GM12878 (cell line): Measurements from ENCODE around the gene SPRED2. TPM values are rescaled to one million over a fixed set of nuclear protein-coding genes. Genes with fewer than 3 reads are reported as not detected.

Experiments
- ATAC-seq: fragments of 200-7000 bp; cut with Tn5 transposase; 3 replicates; pipeline ENCODE4 v1.9.1; 2020; ENCODE audit warnings: mild to moderate bottlenecking, moderate library complexity
- BruUV-seq: library from RNA; stranded (reverse); fragments of 400-500 nt; replicated peaks from 2 replicates; lab custom pipeline; 2021; lab: Mats Ljungman, UMichigan
- CTCF ChIA-PET: fragments of 300-600 bp; sonication (Branson Sonifier 250); formaldehyde crosslinking; extraction: SDS; loops from one replicate; lab custom pipeline; 2021; ENCODE audit warnings: inconsistent platforms; lab: Yijun Ruan, JAX
- POLR2A ChIA-PET: fragments of 350-600 bp; formaldehyde crosslinking; extraction: SDS; loops from one replicate; lab custom pipeline; 2021; ENCODE audit warnings: inconsistent platforms; lab: Charles Lee
- RAD21 ChIA-PET: fragments of 300-600 bp; sonication (Branson Sonifier 250); formaldehyde crosslinking; loops from one replicate; lab custom pipeline; 2023; ENCODE audit warnings: antibody characterized with exemption; ENCODE audit not compliant: unreplicated experiment; lab: Charles Lee
- SMC1A ChIA-PET: fragments of 300-600 bp; sonication (Branson Sonifier 250); formaldehyde crosslinking; loops from one replicate; lab custom pipeline; 2023; ENCODE audit not compliant: unreplicated experiment, uncharacterized antibody; lab: Charles Lee
- DNase-seq: peaks from one replicate; pipeline ENCODE4 v3.0.0-alpha.2; 2011; ENCODE audit warnings: low read depth, low spot score
- FAIRE-seq: peaks from 3 replicates; lab custom pipeline; 2011; peaks lifted over from hg19 to GRCh38; lab: Jason Lieb, UNC
- H2AFZ ChIP-seq: 2 replicates; pipeline ENCODE4 v1.6.0; 2011; ENCODE audit warnings: low read depth, low read length, control low read depth; ENCODE audit not compliant: control insufficient read depth
- H3K27ac ChIP-seq: 2 replicates; pipeline ENCODE4 v1.5.1; 2011; ENCODE audit warnings: control low read depth; ENCODE audit not compliant: control insufficient read depth, insufficient read depth
- H3K27me3 ChIP-seq, 2 experiments: replicated peaks in 1 of 2; 2 replicates each; pipeline versions ENCODE4 v1.6.0 to v1.6.1; 2011; ENCODE audit warnings: low read length in 1 of 2; ENCODE audit not compliant: control insufficient read depth in 2 of 2, insufficient read depth in 2 of 2
- H3K36me3 ChIP-seq, 2 experiments: 2 replicates each; pipeline ENCODE4 v1.5.1; 2011; ENCODE audit warnings: low read length in 1 of 2; ENCODE audit not compliant: control insufficient read depth in 2 of 2, insufficient read depth in 2 of 2
- H3K4me1 ChIP-seq: 2 replicates; pipeline ENCODE4 v1.6.1; 2011; ENCODE audit warnings: mild to moderate bottlenecking, low read length, moderate library complexity, mixed read lengths; ENCODE audit not compliant: control insufficient read depth, insufficient read depth
- H3K4me2 ChIP-seq: 2 replicates; pipeline ENCODE4 v1.6.0; 2011; ENCODE audit warnings: control low read depth; ENCODE audit not compliant: control insufficient read depth, insufficient read depth
- H3K4me3 ChIP-seq: fragments of 200-600 bp; sonication (generic); 2 replicates; pipeline ENCODE4 v1.5.1; 2016
- H3K79me2 ChIP-seq: 2 replicates; pipeline ENCODE4 v1.6.0; 2011; ENCODE audit warnings: low read length; ENCODE audit not compliant: control insufficient read depth, insufficient read depth
- H3K9ac ChIP-seq: 2 replicates; pipeline ENCODE4 v1.8.0; 2011; ENCODE audit warnings: low read length, control low read depth, mixed read lengths; ENCODE audit not compliant: control insufficient read depth, insufficient read depth
- H3K9me3 ChIP-seq: replicated peaks from 3 replicates; pipeline ENCODE4 v1.5.1; 2011; ENCODE audit warnings: mild to moderate bottlenecking, low read length; ENCODE audit not compliant: control insufficient read depth, insufficient read depth
- H4K20me1 ChIP-seq: 2 replicates; pipeline ENCODE4 v1.6.0; 2011; ENCODE audit not compliant: control insufficient read depth, insufficient read depth
- BHLHE40 ChIP-seq, 2 experiments: fragments of 450-650 bp in 1 of 2; IDR thresholded peaks; 2 replicates each; pipeline ENCODE4 v1.6.1; 2011 to 2017; ENCODE audit warnings: low read depth in 2 of 2, borderline replicate concordance in 1 of 2, improper control_type of control experiment in 1 of 2, low read length in 1 of 2, mild to moderate bottlenecking in 1 of 2
- CEBPB ChIP-seq, 2 experiments: fragments of 150-350 bp in 1 of 2; IDR thresholded peaks; 2 replicates each; pipeline ENCODE4 v1.6.1; 2012 to 2014; ENCODE audit warnings: low read depth in 2 of 2, low read length in 2 of 2, borderline replicate concordance in 1 of 2, inconsistent platforms in 1 of 2
- CREM ChIP-seq: IDR thresholded peaks from 2 replicates; pipeline ENCODE4 v1.6.1; 2014; ENCODE audit warnings: antibody characterized with exemption, low read depth
- EGR1 ChIP-seq, 2 experiments: IDR thresholded peaks; 1 replicate in 1 of 2; 2 replicates in 1 of 2; pipeline ENCODE4 v1.6.1; 2011 to 2012; ENCODE audit warnings: low read depth in 2 of 2, low read length in 2 of 2, borderline replicate concordance in 1 of 2, mild to moderate bottlenecking in 1 of 2, moderate library complexity in 1 of 2
- MEF2A ChIP-seq: IDR thresholded peaks from 2 replicates; pipeline ENCODE4 v1.6.1; 2011; ENCODE audit warnings: low read depth, mild to moderate bottlenecking, low read length, moderate library complexity; ENCODE audit not compliant: insufficient read depth
- MYB ChIP-seq: fragments of 150-350 bp; IDR thresholded peaks from 2 replicates; pipeline ENCODE4 v1.6.1; 2014; ENCODE audit warnings: mild to moderate bottlenecking, low read depth, low read length, borderline replicate concordance
- POLR2A ChIP-seq: IDR thresholded peaks from 2 replicates; pipeline ENCODE4 v1.6.1; 2011; ENCODE audit warnings: low read depth, mild to moderate bottlenecking, low read length
- RBBP5 ChIP-seq: fragments of 200-600 bp; sonication (generic); conservative IDR thresholded peaks from 2 replicates; pipeline ENCODE4 v1.6.1; 2016
- SRF ChIP-seq, 2 experiments: IDR thresholded peaks; 2 replicates each; pipeline ENCODE4 v1.6.1; 2011; ENCODE audit warnings: low read depth in 2 of 2, low read length in 2 of 2, mild to moderate bottlenecking in 1 of 2, moderate library complexity in 1 of 2
- SUPT20H ChIP-seq: IDR thresholded peaks from 2 replicates; pipeline ENCODE4 v1.6.1; 2011; ENCODE audit warnings: low read depth, mild to moderate bottlenecking, low read length, moderate library complexity, borderline replicate concordance; ENCODE audit not compliant: control insufficient read depth
- TBL1XR1 ChIP-seq: IDR thresholded peaks from 2 replicates; pipeline ENCODE4 v1.6.1; 2012; ENCODE audit warnings: low read depth, low read length, improper control_type of control experiment
- ZNF217 ChIP-seq: fragments of 450-650 bp; IDR thresholded peaks from 2 replicates; pipeline ENCODE4 v1.6.1; 2017; ENCODE audit warnings: antibody characterized with exemption, mild to moderate bottlenecking
- WGBS: methylation state at CpG from one replicate; pipeline ENCODE4 v1.1.6; 2016; ENCODE audit warnings: low lambda C conversion rate; ENCODE audit not compliant: insufficient replicate concordance, insufficient coverage; ENCODE audit errors: missing lambda C conversion rate; 5-methylcytosine and 5-hydroxymethylcytosine counted together
- in situ Hi-C: fragments of 300-500 bp; cut with MboI; formaldehyde crosslinking; loops from 9 replicates; pipeline ENCODE4 v1.14.3; 2018; ENCODE audit warnings: mixed read lengths
- intact Hi-C: fragments of 100-400 bp; cut with micrococcal nuclease; formaldehyde crosslinking; loops from one replicate; pipeline ENCODE4 v1.14.2; 2022; ENCODE audit not compliant: unreplicated experiment
- polyA plus RNA-seq, 11 experiments: library from polyadenylated mRNA; depleted of rRNA in 4 of 11; unstranded in 6 of 11; stranded (reverse) in 5 of 11; fragments of >200 nt; fragmentation: Nextera tagmentation in 4 of 11; fragmentation: Illumina TruSeq in 1 of 11; extraction: Ambion mirVana in 4 of 11; extraction: Trizol in 1 of 11; gene quantifications; 1 replicate in 1 of 11; 2 replicates in 10 of 11; pipeline versions ENCODE4 v1.2.1 to v1.2.3, GENCODE V29; 2011 to 2016; ENCODE audit warnings: inconsistent platforms in 2 of 11, missing spikeins in 2 of 11, low read depth in 1 of 11
- total RNA-seq, 4 experiments: library from RNA; depleted of rRNA in 3 of 4; stranded (reverse); fragments of >200 nt in 3 of 4; fragmentation: Illumina TruSeq in 1 of 4; extraction: Trizol in 1 of 4; gene quantifications; 2 replicates each; pipeline versions ENCODE4 v1.2.1 to v1.2.3, GENCODE V29; 2013 to 2021
- TF ChIP-seq, protein P1 (sequence below): fragments of 450-650 bp; IDR thresholded peaks from 2 replicates; pipeline ENCODE4 v1.6.1; 2016; ENCODE audit warnings: mild to moderate bottlenecking, moderate library complexity, borderline replicate concordance
- TF ChIP-seq, protein P2 (sequence below): IDR thresholded peaks from 2 replicates; pipeline ENCODE4 v1.6.1; 2011; ENCODE audit warnings: borderline replicate concordance, low read depth, mild to moderate bottlenecking, moderate library complexity, mixed read lengths, low read length; ENCODE audit not compliant: insufficient read depth; ENCODE audit errors: extremely low read length

SPRED2 gene
- total and polyA plus RNA-seq, 10 of the 15 experiments (the other 5 are each of a cell fraction or from before 2014, with no cell fraction given) = 3.0 to 23.9 (median 9.7) TPM

GRCh38 chr2:65268957-65269356 lies 163.4 kb downstream of the SPRED2 start:
- SMC1A ChIA-PET = interaction anchor here (1.0 to 3.3 kb wide), 5 partner anchors 32 to 209 kb away, joined by 3 to 10 read pairs (median 3); no protein-coding TSS in a partner anchor
- Histone ChIP-seq H4K20me1 (no peaks in the 10 kb centered on the region), H3K36me3 (peaks cover 8 to 28% of the 10 kb centered on the region in 2 experiments), H3K9ac (no peak overlapping the region), H3K27me3 (no peaks in the 10 kb centered on the region), H3K9me3 (no peaks in the 10 kb centered on the region), H3K79me2 (no peaks in the 10 kb centered on the region), H3K4me2 (no peak overlapping the region), H3K4me1 (no peaks in the 10 kb centered on the region), H3K4me3 (no peak overlapping the region), H2AFZ (no peak overlapping the region), H3K27ac (no peak overlapping the region)
- intact Hi-C loops (loop anchor here (5.0 kb wide), 1 partner anchor 168 kb away; no protein-coding TSS in a partner anchor), in situ Hi-C loops (loop anchor here (5.0 kb wide), 1 partner anchor 278 kb away; no protein-coding TSS in a partner anchor)
- TF ChIP-seq, protein P1, sequence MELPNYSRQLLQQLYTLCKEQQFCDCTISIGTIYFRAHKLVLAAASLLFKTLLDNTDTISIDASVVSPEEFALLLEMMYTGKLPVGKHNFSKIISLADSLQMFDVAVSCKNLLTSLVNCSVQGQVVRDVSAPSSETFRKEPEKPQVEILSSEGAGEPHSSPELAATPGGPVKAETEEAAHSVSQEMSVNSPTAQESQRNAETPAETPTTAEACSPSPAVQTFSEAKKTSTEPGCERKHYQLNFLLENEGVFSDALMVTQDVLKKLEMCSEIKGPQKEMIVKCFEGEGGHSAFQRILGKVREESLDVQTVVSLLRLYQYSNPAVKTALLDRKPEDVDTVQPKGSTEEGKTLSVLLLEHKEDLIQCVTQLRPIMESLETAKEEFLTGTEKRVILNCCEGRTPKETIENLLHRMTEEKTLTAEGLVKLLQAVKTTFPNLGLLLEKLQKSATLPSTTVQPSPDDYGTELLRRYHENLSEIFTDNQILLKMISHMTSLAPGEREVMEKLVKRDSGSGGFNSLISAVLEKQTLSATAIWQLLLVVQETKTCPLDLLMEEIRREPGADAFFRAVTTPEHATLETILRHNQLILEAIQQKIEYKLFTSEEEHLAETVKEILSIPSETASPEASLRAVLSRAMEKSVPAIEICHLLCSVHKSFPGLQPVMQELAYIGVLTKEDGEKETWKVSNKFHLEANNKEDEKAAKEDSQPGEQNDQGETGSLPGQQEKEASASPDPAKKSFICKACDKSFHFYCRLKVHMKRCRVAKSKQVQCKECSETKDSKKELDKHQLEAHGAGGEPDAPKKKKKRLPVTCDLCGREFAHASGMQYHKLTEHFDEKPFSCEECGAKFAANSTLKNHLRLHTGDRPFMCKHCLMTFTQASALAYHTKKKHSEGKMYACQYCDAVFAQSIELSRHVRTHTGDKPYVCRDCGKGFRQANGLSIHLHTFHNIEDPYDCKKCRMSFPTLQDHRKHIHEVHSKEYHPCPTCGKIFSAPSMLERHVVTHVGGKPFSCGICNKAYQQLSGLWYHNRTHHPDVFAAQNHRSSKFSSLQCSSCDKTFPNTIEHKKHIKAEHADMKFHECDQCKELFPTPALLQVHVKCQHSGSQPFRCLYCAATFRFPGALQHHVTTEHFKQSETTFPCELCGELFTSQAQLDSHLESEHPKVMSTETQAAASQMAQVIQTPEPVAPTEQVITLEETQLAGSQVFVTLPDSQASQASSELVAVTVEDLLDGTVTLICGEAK = no peak
- TF ChIP-seq TBL1XR1 (no peak), EGR1 (IDR thresholded peaks at IDR 0.05; ENCODE audit: borderline replicate concordance in 1 of 2, low read depth in 2 of 2, low read length in 2 of 2) (no peak), CREM (no peak), SRF (IDR thresholded peaks at IDR 0.05; ENCODE audit: low read depth in 2 of 2, low read length in 2 of 2) (no peak), CEBPB (IDR thresholded peaks at IDR 0.05; ENCODE audit: borderline replicate concordance in 1 of 2, low read depth in 2 of 2, low read length in 2 of 2) (no peak), ZNF217 (no peak), POLR2A (no peak), MEF2A (no peak), RBBP5 (no peak), SUPT20H (no peak), BHLHE40 (IDR thresholded peaks at IDR 0.05; ENCODE audit: borderline replicate concordance in 1 of 2, low read depth in 2 of 2, low read length in 1 of 2) (no peak), MYB (no peak)
- TF ChIP-seq, protein P2, sequence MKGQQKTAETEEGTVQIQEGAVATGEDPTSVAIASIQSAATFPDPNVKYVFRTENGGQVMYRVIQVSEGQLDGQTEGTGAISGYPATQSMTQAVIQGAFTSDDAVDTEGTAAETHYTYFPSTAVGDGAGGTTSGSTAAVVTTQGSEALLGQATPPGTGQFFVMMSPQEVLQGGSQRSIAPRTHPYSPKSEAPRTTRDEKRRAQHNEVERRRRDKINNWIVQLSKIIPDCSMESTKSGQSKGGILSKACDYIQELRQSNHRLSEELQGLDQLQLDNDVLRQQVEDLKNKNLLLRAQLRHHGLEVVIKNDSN = no peak
- CTCF ChIA-PET = interaction anchor here (0.6 to 1.6 kb wide), 4 partner anchors 9 to 305 kb away, joined by 3 to 4 read pairs (median 4); no protein-coding TSS in a partner anchor
- FAIRE-seq (no peak), DNase-seq (no peak), ATAC-seq (no peak)
- RAD21 ChIA-PET = no interaction called here
- BruUV-seq = no TSS peak
- WGBS = 76% methylated on average over 4 of the region's 4 CpGs
- POLR2A ChIA-PET = no interaction called here
